Heart left ventricle (tissue), 13 donors: ENCODE data around the gene BRF1.

ENCODE experiments used
- POLR2A ChIP-seq, 2 donors: fragments of 450-650 bp; IDR thresholded peaks; one replicate each; pipeline ENCODE4 v1.6.1; 2017; ENCODE audit warnings: antibody characterized with exemption in 2 of 2, mild to moderate bottlenecking in 2 of 2, moderate library complexity in 2 of 2
- TF ChIP-seq, protein P1 (sequence below), 12 donors: fragments of 200-600 bp; sonication (generic) in 4 of 12; IDR thresholded peaks; one replicate each; pipeline versions ENCODE4 v1.5.0 to v1.8.0; 2018 to 2022; ENCODE audit warnings: antibody characterized with exemption in 12 of 12, mild to moderate bottlenecking in 5 of 12
- donor health status: ischemic (EF 13 %, LVEDD 7.1; RV severe dilation, severe dysfunction).
- donor health status: DM: no; HTN: yes; CAD: no.
- donor health status: DM: no; HTN: no; CAD: no.
- donor health status: ischemic (EF 25% LVEDD 6.9; RV normal size, moderate dysfunction).
- donor health status: ischemic (EF 25% LVEDD 5.7; RV mildly dilated, moderate dysfunction).
- donor health status: ischemic (EF 35%, LVEDD 5.7; RV mildly dilated, moderate dysfunction).
- donor health status: nonischemic (EF 11% LVEDD 7.7; RV severe dilation, severe dysfunction).
- donor health status: DM: yes; HTN: yes; CAD: no.
- donor health status: PGD.
- donor health status: ischemic (EF 29% LVEDD 5.4; RV normal size, mild dysfunction).
- donor health status: nonischemic (EF 23%, LVEDD 6.1; RV moderate dilation, normal function).

DNA sequence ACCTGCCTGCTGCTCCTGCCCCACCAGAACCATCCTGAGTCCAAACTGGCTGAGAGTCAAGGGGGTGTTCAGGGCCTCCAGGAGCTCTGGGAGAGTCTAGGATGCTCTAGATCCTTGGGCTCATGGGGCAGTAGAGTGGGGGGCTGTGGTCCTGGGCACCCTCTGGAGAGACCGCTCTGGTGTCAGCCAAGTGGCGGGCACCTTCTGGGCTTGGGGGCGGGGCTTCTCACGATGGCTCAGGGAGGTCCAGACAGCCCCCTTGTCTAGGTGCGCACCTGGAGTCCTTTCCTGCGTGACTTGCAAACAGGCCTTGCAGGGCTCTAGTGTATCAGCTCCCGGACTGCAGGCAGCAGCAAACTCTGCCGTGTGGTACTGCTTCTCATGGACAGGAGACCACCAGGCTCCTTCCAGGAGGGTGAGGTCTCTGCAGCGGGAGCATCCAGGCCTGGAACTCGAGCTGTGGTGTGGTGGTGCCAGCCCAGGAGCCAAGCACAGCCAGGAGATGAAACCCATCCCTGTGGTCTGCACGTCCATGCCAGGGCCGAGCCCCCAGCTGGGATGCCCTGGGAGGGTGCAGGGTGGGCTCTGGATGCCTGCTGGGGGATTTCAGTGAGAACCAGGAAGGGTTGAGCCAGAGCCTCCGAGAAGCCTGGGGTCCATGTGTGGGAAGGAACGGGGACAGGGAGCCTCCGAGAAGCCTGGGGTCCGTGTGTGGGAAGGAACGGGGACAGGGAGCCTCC, 28.8 kb upstream of the BRF1 start:
- TF ChIP-seq, protein P1, sequence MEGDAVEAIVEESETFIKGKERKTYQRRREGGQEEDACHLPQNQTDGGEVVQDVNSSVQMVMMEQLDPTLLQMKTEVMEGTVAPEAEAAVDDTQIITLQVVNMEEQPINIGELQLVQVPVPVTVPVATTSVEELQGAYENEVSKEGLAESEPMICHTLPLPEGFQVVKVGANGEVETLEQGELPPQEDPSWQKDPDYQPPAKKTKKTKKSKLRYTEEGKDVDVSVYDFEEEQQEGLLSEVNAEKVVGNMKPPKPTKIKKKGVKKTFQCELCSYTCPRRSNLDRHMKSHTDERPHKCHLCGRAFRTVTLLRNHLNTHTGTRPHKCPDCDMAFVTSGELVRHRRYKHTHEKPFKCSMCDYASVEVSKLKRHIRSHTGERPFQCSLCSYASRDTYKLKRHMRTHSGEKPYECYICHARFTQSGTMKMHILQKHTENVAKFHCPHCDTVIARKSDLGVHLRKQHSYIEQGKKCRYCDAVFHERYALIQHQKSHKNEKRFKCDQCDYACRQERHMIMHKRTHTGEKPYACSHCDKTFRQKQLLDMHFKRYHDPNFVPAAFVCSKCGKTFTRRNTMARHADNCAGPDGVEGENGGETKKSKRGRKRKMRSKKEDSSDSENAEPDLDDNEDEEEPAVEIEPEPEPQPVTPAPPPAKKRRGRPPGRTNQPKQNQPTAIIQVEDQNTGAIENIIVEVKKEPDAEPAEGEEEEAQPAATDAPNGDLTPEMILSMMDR (IDR thresholded peaks at IDR 0.05) = no peak
- TF ChIP-seq POLR2A (IDR thresholded peaks at IDR 0.05) = no peak
